Measurements from ENCODE around the gene LRRC43. TPM values are rescaled to one million over a fixed set of nuclear protein-coding genes. Genes with fewer than 3 reads are reported as not detected.

Gene LRRC43
- total RNA-seq, 1 experiment from 2014 or later, result not detected

GRCh38 chr12:122207391-122207790 lies 24.5 kb downstream of the LRRC43 start:
- peaks cover 37% of the 10 kb centered on the region for H3K27me3 ChIP-seq (ENCODE audit: control insufficient read depth, insufficient read depth, low read length)
- H3K4me3 ChIP-seq (ENCODE audit: insufficient read depth, low read depth, low read length), result no peak overlapping the region
- DNase-seq, result no peak
- peaks cover 19% of the 10 kb centered on the region for H3K36me3 ChIP-seq (replicated peaks; ENCODE audit: control insufficient read depth, insufficient read depth, low read length)

GRCh38 chr12:122208073-122208820 lies 25.3 kb downstream of the LRRC43 start:
- Histone ChIP-seq H3K4me3 (ENCODE audit: insufficient read depth, low read depth, low read length) (no peak overlapping the region), H3K27me3 (ENCODE audit: control insufficient read depth, insufficient read depth, low read length) (peaks cover 30% of the 10 kb centered on the region), H3K36me3 (replicated peaks; ENCODE audit: control insufficient read depth, insufficient read depth, low read length) (peaks cover 24% of the 10 kb centered on the region)
- no peak for DNase-seq

- H3K36me3 ChIP-seq (replicated peaks; ENCODE audit: control insufficient read depth, insufficient read depth, low read length), result peaks cover 34% of the 10 kb centered on the region
- H3K27me3 ChIP-seq (ENCODE audit: control insufficient read depth, insufficient read depth, low read length), result no peaks in the 10 kb centered on the region
- no peak overlapping the region for H3K4me3 ChIP-seq (ENCODE audit: insufficient read depth, low read depth, low read length)
- DNase-seq, result no peak
Observed at GRCh38 chr12:122215771-122216170, 32.8 kb downstream of the LRRC43 start.

GRCh38 chr12:122216445-122216844 lies 33.5 kb downstream of the LRRC43 start:
- Histone ChIP-seq H3K36me3 (replicated peaks; ENCODE audit: control insufficient read depth, insufficient read depth, low read length) (peaks cover 36% of the 10 kb centered on the region), H3K27me3 (ENCODE audit: control insufficient read depth, insufficient read depth, low read length) (no peaks in the 10 kb centered on the region), H3K4me3 (ENCODE audit: insufficient read depth, low read depth, low read length) (no peak overlapping the region)
- no peak for DNase-seq

- DNase-seq, result peak; percentile 99
- Histone ChIP-seq H3K4me3 (ENCODE audit: insufficient read depth, low read depth, low read length) (peak within 1 kb of the TSS; percentile 96), H3K27me3 (ENCODE audit: control insufficient read depth, insufficient read depth, low read length) (no peaks in the 10 kb centered on the region), H3K36me3 (replicated peaks; ENCODE audit: control insufficient read depth, insufficient read depth, low read length) (peaks cover 10% of the 10 kb centered on the region)
Observed at GRCh38 chr12:122225683-122226365, 42.9 kb downstream of the LRRC43 start, which contains the start of gene DIABLO. Gene DIABLO (minus strand): TSS chr12:122226052. CDS start chr12:122226014, 38 bp downstream.

- H3K36me3 ChIP-seq (replicated peaks; ENCODE audit: control insufficient read depth, insufficient read depth, low read length), result peaks cover 5% of the 10 kb centered on the region
- DNase-seq, result no peak
- H3K4me3 ChIP-seq (ENCODE audit: insufficient read depth, low read depth, low read length), result peak overlapping the region; percentile 45
- no peaks in the 10 kb centered on the region for H3K27me3 ChIP-seq (ENCODE audit: control insufficient read depth, insufficient read depth, low read length)
Observed at GRCh38 chr12:122226366-122227125, 43.6 kb downstream of the LRRC43 start.

- no peaks in the 10 kb centered on the region for H3K27me3 ChIP-seq (ENCODE audit: control insufficient read depth, insufficient read depth, low read length)
- peaks cover 5% of the 10 kb centered on the region for H3K36me3 ChIP-seq (replicated peaks; ENCODE audit: control insufficient read depth, insufficient read depth, low read length)
- no peak for DNase-seq
- no peak overlapping the region for H3K4me3 ChIP-seq (ENCODE audit: insufficient read depth, low read depth, low read length)
Observed at GRCh38 chr12:122227341-122227740, 44.4 kb downstream of the LRRC43 start.

- DNase-seq, result no peak
- H3K36me3 ChIP-seq (replicated peaks; ENCODE audit: control insufficient read depth, insufficient read depth, low read length), result peaks cover 5% of the 10 kb centered on the region
- H3K4me3 ChIP-seq (ENCODE audit: insufficient read depth, low read depth, low read length), result no peak overlapping the region
- no peaks in the 10 kb centered on the region for H3K27me3 ChIP-seq (ENCODE audit: control insufficient read depth, insufficient read depth, low read length)
Observed at GRCh38 chr12:122228092-122228491, 45.2 kb downstream of the LRRC43 start.

GRCh38 chr12:122230798-122231197 lies 47.9 kb downstream of the LRRC43 start:
- peaks cover 3% of the 10 kb centered on the region for H3K36me3 ChIP-seq (replicated peaks; ENCODE audit: control insufficient read depth, insufficient read depth, low read length)
- no peak for DNase-seq
- no peak overlapping the region for H3K4me3 ChIP-seq (ENCODE audit: insufficient read depth, low read depth, low read length)
- no peaks in the 10 kb centered on the region for H3K27me3 ChIP-seq (ENCODE audit: control insufficient read depth, insufficient read depth, low read length)

- no peak overlapping the region for H3K4me3 ChIP-seq (ENCODE audit: insufficient read depth, low read depth, low read length)
- no peaks in the 10 kb centered on the region for H3K27me3 ChIP-seq (ENCODE audit: control insufficient read depth, insufficient read depth, low read length)
- DNase-seq, result no peak
- H3K36me3 ChIP-seq (replicated peaks; ENCODE audit: control insufficient read depth, insufficient read depth, low read length), result peaks cover 3% of the 10 kb centered on the region
Observed at GRCh38 chr12:122232691-122233090, 49.8 kb downstream of the LRRC43 start.

- Histone ChIP-seq H3K27me3 (ENCODE audit: control insufficient read depth, insufficient read depth, low read length) (no peaks in the 10 kb centered on the region), H3K4me3 (ENCODE audit: insufficient read depth, low read depth, low read length) (no peak overlapping the region), H3K36me3 (replicated peaks; ENCODE audit: control insufficient read depth, insufficient read depth, low read length) (peaks cover 3% of the 10 kb centered on the region)
- DNase-seq, result no peak
Observed at GRCh38 chr12:122235741-122236140, 52.8 kb downstream of the LRRC43 start.

GRCh38 chr12:122238861-122239260 lies 55.9 kb downstream of the LRRC43 start:
- Histone ChIP-seq H3K36me3 (replicated peaks; ENCODE audit: control insufficient read depth, insufficient read depth, low read length) (peaks cover 2% of the 10 kb centered on the region), H3K4me3 (ENCODE audit: insufficient read depth, low read depth, low read length) (no peak overlapping the region), H3K27me3 (ENCODE audit: control insufficient read depth, insufficient read depth, low read length) (no peaks in the 10 kb centered on the region)
- DNase-seq, result no peak

- Histone ChIP-seq H3K4me3 (ENCODE audit: insufficient read depth, low read depth, low read length) (no peak overlapping the region), H3K36me3 (replicated peaks; ENCODE audit: control insufficient read depth, insufficient read depth, low read length) (no peaks in the 10 kb centered on the region; the same call in 1 of the 2 replicates), H3K27me3 (ENCODE audit: control insufficient read depth, insufficient read depth, low read length) (no peaks in the 10 kb centered on the region)
- DNase-seq, result no peak
Observed at GRCh38 chr12:122243965-122244364, 61.0 kb downstream of the LRRC43 start.

GRCh38 chr12:122244565-122245371 lies 61.8 kb downstream of the LRRC43 start:
- Histone ChIP-seq H3K4me3 (ENCODE audit: insufficient read depth, low read depth, low read length) (no peak overlapping the region), H3K27me3 (ENCODE audit: control insufficient read depth, insufficient read depth, low read length) (no peaks in the 10 kb centered on the region), H3K36me3 (replicated peaks; ENCODE audit: control insufficient read depth, insufficient read depth, low read length) (no peaks in the 10 kb centered on the region; the same call in 1 of the 2 replicates)
- no peak for DNase-seq

Data from H7 (cell line).